GM18502 (cell line): ENCODE results near the gene SF3A2.
"Not testable (repeated sequence)": the region's sequence is repeated elsewhere in the genome, so short reads cannot be mapped to it uniquely, and the experiment has no call there.

Experiments used
- ATAC-seq: cut with Tn5 transposase; IDR thresholded peaks from one replicate; pipeline ENCODE4 v1.9.1; 2021; ENCODE audit warnings: mild to moderate bottlenecking; ENCODE audit not compliant: unreplicated experiment, poor library complexity

Gene SF3A2

DNA sequence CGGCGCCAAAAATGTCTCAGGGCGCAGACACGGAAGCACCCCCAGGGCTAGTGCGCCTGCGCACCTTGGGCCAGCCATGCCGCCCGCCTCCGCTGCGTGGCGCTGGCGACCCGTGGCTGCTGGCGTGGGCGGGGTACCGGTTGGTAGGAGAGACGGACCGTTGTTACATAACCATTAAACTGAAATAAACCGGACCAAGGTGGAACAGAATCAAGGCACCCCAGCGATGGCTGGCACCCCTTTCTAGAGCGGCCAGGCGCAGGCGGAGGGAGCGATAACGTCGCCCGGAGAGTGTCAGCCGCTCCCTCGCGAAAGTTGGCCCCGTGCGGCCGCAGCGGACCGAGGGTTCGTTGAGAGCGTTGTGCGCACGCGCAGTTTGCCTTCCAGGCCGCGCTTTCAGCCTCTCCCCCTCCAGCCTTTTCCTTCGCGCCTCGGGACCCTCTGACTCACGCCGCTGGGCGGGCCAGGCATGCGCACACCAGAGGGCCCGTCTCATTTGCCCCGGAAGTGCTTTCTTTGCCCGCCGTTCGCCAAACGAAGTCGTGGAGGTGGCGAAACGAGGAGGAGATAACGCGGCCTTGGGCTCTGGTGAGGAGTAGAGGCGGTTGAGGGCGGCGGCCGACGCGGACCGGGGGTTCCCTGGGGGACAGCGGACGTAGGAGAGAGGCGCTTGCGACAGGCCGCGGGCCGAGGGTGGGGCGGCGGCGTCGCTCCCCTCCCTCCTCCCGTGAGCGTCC, at the start of gene SF3A2, which contains the start of gene PLEKHJ1:
TSS of gene SF3A2 (plus strand) at position 511 of the 737 bp plus-strand sequence. CDS start 6,595 bp downstream, outside the sequence.
TSS of gene PLEKHJ1 (minus strand) at position 16 of the 737 bp plus-strand sequence. CDS start 81 bp downstream, outside the sequence.
- peak; percentile 72 for ATAC-seq

- no peak for ATAC-seq
Observed at GRCh38 chr19:2187159-2187558, 49.5 kb upstream of the SF3A2 start.

- ATAC-seq: no peak
Observed at GRCh38 chr19:2188708-2189385, 47.8 kb upstream of the SF3A2 start.

- no peak for ATAC-seq
Observed at GRCh38 chr19:2189880-2190279, 46.7 kb upstream of the SF3A2 start.

- ATAC-seq: no peak
Observed at GRCh38 chr19:2190848-2191455, 45.7 kb upstream of the SF3A2 start.

GRCh38 chr19:2191456-2192310, 44.9 kb upstream of the SF3A2 start:
- no peak for ATAC-seq

DNA sequence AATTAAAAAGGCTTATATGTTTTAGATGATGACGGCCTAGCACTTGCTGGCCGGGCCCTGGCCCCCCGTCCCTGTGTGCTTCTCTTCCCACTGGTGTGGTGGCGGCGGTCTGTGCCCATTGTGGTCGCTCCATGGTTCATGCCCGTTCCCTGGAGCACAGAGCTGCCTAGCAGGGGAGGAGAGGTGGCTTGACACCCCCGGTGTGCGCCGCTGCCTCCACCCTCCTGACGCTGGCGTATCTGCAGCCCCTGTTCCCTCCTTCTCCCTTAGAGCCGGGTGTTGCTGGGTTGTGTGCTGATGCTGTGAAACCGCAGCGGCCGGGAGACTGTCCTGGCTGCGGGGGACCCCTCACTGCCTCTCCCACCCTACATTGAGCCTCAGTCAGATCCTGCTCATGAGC, 43.8 kb upstream of the SF3A2 start:
- no peak for ATAC-seq

GRCh38 chr19:2193807-2194206, 42.8 kb upstream of the SF3A2 start:
- no peak for ATAC-seq

DNA sequence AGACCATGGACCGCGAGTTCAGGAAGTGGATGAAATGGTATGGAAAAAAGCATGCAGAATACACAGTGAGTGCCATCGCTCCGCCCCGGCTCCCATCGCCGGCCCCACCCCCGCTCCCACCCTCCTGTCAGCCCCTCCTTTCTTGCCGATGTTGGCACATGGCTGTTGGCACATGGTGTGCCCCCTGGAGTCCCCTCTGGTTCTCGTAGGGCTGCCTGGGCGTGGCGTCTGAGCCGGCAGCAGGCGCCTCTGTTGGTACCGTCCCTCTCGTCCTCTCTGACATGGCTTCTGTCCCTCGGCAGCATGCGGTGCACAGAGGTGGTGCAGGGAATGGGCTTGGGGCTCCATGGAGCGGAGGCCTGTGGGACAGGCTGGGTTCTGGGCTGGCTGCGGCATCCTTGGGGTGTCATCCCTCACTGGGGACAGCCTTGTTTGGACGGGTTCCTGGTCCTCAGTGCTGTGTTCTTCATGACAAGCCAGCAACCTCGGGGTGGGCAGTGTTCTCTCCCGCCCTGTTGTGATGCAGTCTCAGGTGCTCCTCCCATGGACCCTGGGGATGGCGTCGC, 42.0 kb upstream of the SF3A2 start:
- no peak for ATAC-seq

GRCh38 chr19:2195361-2195760, 41.3 kb upstream of the SF3A2 start:
- ATAC-seq: no peak

GRCh38 chr19:2195914-2196313, 40.7 kb upstream of the SF3A2 start:
- ATAC-seq: no peak

GRCh38 chr19:2197270-2197669, 39.4 kb upstream of the SF3A2 start:
- ATAC-seq: no peak

- ATAC-seq: no peak
Observed at GRCh38 chr19:2198317-2198716, 38.3 kb upstream of the SF3A2 start.

DNA sequence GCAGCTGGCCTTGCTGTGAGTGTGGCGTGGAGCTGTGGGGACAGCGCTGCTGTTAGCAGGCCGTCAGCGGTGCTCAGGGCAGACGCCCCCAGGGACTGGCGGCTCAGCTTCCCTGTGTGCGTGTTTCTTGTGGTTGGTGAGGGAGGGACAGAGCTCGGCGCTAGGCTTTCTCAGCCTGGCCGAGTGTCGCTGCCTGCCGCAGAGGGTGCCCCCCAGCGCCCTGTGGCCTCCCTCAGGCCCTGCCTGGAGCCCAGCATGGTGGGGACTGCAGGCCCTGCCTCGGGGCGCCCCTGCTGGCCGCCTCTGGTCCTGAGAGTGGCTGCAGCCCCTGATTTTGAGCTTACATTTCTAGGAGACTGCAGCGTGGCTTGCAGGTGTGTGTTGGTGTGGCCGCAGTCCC, 37.4 kb upstream of the SF3A2 start:
- no peak for ATAC-seq

- no peak for ATAC-seq
Observed at GRCh38 chr19:2199861-2200623, 36.6 kb upstream of the SF3A2 start.

DNA sequence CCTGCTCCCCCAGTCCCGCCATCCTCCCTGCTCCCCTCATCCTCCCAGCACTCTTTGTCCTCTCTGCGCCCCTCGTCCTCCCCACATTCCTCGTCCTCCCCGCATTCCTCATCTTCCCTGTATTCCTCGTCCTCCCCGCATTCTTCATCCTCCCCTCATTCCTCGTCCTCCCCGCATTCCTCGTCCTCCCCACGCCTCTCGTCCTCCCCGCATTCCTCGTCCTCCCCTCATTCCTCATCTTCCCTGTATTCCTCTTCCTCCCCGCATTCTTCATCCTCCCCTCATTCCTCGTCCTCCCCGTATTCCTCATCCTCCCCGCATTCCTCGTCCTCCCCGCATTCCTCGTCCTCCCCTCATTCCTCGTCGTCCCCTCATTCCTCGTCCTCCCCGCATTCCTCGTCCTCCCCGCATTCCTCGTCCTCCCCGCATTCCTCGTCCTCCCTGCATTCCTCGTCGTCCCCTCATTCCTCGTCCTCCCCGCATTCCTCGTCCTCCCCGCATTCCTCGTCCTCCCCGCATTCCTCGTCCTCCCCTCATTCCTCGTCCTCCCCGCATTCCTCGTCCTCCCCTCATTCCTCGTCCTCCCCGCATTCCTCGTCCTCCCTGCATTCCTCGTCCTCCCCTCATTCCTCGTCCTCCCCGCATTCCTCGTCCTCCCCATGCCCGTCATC, 35.9 kb upstream of the SF3A2 start:
- not testable (repeated sequence) for ATAC-seq

GRCh38 chr19:2201473-2202148, 35.0 kb upstream of the SF3A2 start:
- no peak for ATAC-seq

DNA sequence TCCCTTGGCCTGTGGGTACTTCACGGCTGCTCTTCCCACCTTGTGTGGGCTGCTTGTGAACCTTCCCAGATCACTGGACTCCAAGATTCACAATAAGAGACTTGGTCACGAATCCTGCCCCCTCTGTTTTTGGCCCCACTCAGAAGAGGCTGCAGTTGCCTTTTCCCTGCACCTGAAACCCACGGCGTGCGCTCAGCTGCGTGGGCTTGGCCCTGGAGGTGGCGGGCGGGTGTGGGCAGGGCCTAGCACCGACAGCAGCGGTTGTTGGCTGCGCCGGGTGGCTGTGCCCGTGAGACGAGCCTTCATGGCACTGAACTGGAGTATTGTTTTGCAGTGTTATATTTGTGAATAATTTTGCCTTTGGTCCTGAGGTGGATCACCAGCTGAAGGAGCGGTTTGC, 34.3 kb upstream of the SF3A2 start:
- ATAC-seq: no peak
